Middle frontal gyrus (tissue), 1 donor: Measurements from ENCODE around the gene GP9.
"Not testable (repeated sequence)": the region's sequence is repeated elsewhere in the genome, so short reads cannot be mapped to it uniquely, and the experiment has no call there.

Experiments used
- DNase-seq: peaks from one replicate; pipeline ENCODE4 v3.0.0-alpha.2; 2015; ENCODE audit warnings: low spot score; ENCODE audit errors: extremely low spot score

The GP9 gene

DNA sequence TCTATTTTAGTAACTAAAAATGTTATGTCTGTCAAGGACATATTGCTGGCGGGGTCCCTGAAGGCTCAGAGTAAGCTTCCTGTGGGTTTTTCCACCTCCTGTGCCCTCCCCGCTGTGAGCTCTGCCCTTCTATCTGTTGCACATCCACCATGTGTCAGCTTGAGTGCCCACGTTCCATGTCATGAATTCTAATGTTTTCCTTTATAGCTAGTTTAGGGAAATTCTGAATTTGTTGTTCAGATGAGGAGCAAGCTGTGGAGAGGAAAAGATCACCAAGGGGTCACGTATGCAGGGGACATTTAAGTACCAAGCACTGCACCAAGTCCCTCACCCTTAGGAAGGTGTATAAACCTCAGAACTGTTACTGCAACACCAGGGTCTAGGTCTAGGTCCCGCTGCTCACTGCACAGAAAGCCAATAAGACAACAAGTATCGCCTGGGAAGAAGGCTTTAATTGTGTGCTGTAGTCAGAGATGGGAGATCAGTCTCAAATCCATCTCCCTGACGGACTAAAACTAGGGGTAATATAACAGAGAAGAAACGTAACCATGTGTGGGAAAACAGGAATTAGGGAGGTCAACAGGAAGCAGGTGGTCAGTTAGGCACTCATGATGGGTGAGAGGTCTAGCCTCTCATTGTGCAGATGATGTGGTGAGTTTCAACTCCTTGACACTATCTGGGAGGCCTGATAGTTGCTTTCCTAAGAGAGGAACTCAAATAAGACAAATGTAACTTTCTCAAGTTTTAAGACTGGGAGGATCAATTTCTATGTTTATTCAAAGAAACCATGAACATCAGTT is 9.7 kb downstream of the GP9 start:
- no peak for DNase-seq

DNA sequence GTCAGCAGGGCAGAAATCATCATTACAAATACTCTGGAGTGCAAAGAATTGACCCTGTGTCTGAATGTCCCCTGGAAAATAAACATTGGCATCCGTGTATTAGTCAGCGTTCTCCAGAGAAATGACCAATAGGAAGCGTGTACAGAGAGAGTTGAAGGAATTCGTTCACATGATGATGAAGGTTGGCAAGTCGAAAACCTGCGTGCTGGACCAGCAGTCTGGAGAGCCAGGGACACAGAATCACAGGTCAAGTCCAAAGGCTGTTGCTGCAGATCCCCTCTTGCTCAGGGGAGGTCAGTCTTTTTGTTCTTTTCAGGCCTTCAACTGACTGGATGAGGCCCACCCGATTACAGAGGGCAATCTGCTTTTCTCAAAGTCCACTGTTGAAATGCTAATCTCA is 16.6 kb downstream of the GP9 start:
- no peak for DNase-seq

DNA sequence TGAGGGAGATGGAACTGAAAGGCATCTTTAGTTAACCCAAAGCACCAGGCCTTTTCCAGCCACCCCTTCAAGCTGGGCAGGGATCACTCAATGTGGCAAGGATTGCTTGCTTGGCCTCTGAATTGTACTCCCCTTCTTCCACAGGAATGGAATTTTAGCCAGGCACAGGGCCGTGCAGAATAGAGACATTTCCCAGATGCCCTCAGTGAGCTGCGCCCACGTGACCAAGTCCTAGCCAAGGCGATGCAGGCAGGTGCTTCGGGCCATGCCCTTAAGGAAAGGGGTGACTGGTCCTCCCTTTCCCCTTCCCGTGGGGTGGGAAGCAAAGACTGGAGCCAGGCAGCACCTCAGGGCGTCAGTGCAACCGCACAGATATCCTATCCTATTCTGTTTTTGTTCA is 17.9 kb downstream of the GP9 start:
- DNase-seq, result no peak

DNA sequence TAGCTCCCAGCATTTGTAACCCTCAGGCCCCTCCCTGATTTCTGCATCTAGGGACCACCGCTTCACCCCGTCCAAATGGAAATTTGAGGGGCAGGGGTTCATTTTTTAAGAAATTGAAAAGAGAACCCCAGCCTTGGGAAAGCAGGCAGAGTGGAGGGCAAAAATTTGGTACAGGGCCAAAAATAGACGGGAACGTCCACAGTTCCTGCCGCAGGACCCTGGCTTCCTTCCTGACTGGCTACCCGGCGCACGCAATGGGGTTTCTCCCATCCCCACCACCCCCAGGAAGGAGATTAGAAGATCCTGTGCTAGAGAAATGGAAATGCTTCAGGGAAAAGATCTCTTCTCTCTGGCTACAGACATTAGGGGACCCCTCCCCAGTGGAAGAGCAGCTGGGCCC is 20.9 kb downstream of the GP9 start:
- no peak for DNase-seq

DNA sequence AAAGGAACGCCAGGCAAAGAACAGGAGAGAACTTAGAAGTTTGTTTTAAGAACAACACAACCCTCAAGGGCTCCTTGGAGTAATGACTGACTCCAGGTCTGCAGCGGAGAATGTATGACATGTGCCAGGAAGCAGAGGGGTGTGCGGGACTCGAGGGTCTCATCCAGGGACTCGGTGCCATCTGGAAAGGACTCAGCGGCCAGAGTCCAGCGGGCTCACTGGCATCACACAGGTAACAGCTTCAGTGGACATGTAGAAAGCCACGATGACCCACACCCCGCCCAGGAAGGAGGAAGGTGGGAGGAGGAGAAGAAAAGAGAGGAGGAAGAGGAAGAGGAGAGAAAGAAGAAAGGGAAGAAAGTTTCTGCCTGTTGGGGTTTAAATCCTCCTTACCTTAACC is 21.4 kb downstream of the GP9 start:
- DNase-seq, result no peak

DNA sequence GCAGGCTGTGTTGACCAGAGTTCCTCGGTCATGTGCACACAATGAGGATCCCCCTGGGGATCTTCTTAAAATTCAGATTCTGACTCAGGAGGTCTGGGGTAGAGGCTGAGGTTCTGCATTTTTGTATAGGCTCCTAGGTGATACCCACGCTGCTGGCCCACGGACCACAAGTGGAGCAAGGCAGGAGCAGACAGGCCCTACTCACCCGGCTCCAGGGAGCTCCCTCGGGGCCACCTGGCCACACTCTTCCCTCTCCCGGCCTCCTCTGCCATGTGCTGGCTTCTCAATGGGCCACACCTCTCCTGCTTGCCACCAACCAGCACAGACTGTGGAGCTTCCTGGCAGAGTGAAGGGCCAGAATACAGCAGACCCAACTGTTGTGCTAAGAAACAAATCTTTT is 23.9 kb downstream of the GP9 start:
- DNase-seq, result no peak

DNA sequence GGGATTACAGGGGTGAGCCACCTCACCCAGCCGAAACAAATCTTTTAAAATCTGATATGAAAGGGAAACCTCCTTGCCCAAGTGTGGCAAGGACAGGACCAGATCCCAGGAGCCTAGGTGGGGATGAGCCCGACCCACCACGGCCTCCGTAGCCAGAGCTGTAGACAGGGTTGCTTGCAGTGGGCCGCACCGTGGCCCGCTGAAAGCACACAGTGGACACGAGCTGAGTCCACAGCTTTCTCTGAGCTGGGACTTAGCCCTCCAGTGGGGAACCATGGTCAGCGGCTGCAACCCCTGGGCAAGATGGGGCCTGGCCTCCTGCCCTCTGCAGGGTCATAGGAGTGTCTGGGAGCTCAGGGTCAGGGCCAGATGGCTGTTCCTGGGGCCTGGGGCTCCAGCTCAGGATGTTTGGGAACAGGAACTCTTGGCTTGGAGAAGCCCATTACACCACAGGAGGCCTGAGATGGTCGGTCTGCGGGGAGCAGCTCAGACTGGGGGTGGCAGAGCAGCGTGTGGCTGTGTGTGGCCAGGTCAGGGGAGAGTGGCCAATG is 24.7 kb downstream of the GP9 start:
- no peak for DNase-seq

DNA sequence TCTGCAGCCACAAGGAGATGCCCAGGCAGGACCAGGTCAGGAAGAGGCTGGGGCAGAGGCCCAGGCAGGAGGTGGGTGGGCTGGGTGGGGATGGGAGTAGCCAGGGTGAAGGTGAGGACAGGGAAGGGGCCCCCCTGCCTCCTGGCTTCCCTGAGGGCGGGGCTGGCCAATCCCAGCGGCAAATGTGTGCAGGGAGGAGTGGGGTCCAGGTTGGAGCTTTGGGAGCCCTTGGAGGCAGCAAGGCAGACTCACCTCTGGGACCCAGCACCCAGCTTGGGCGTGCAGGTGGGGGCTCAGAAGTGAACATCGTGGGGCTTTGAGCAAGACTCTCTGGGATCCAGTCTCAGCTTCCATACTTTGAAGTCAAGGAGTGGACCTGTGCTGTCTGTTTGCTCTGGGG is 25.2 kb downstream of the GP9 start:
- no peak for DNase-seq

DNA sequence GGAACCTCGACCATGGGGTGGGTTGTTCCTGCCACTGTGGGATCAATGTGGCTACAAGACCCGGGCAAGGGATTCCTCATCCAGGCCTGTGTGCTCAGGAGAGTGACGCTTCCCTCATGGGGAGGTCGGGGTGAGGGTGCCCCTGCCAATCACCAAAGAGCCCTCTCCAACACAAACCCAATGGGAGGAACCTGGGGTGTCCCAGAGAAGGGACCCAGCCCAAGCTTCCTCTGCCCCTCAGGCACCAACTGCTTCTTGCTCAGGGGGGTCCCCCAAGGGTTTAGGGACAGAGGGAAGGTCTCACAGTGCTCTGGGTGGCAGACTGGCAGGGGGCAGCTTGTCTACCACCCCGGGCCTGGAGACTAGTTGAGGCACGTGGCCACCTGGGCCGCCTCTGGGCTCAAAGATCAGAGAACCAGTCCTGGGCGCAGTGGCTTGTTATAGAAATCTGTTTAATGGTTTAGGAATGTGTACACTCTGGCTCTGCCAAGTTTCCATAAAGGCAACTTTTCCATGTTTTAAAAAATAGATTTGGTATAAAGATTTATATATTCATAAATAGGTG is 26.6 kb downstream of the GP9 start:
- DNase-seq, result no peak

DNA sequence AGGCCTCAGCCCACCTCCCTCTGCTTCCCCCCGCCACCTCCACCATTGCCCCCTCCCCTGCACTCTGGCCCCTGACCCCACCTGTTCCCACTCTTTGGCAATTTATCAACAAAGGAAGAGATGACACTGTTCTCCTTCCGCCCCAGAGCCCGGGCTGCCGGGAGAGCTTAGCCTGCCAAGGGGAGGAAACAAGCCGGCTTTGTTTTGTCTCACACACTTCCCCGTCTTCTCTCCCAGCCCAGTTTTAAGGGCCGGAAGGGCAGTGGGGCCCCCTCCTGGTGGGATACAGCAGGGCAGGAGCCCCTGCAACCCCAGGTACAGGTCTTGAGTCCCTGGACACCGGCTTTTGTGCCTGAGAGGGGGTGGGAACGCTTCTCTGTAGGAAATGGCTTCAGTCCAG is 27.3 kb downstream of the GP9 start:
- not testable (repeated sequence) for DNase-seq

DNA sequence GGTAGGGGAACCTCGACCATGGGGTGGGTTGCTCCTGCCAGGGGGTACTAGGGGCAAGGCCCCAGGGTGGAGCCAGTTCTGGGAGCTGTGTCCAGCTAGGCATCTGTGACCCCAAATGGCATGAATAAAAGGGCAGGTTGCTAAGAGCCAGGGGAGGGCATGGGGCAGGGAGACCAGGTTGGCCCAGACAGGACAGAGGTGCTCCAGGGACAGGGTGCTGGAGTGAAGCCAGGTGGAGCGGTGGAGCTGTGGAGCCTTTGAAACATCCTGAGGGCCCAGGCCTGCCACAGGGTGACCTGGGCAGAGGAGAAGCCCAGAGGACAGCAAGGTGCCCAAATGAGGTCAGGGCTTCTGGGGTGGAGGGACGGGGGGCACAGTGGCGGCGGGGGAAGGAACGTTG is 27.7 kb downstream of the GP9 start:
- DNase-seq, result not testable (repeated sequence)

DNA sequence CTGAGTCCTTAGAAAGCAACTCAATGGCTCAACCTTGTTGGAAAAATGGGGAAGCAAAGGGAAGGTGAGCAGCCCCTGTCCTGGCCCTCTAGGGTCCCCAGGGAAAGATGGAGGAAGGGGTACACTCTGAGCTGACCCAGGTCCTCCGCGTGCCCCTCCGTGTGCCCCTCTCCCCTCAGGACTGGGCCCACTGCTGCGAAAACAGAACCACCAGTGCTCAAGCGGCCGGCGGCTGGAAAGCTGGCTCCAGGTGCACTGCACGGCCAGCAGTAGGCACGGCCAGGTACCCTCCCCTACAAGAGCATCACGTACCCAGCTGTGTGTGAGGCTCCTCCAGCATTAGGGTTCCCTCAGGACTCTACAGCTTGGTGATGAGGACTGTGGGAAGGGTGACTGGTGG is 34.7 kb downstream of the GP9 start:
- no peak for DNase-seq

DNA sequence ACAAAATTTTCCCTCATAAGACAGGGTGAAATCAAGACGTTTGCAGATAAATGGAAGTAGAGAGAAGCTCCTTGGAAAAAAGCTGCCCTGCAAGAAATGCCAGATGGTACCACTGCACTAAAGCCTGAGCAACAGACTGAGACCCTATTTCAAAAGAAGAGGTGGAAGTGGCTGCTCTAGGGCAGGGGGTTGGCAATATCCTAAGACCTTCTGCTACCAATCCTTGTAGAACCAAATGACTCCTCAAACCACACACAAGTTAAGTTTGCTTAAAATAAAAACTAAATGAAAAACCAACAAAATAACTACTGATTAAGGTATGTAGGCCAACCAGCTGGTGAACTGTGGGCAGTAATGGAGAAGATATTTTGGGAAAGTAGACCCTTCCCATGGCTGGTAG is 39.7 kb downstream of the GP9 start:
- DNase-seq, result no peak

DNA sequence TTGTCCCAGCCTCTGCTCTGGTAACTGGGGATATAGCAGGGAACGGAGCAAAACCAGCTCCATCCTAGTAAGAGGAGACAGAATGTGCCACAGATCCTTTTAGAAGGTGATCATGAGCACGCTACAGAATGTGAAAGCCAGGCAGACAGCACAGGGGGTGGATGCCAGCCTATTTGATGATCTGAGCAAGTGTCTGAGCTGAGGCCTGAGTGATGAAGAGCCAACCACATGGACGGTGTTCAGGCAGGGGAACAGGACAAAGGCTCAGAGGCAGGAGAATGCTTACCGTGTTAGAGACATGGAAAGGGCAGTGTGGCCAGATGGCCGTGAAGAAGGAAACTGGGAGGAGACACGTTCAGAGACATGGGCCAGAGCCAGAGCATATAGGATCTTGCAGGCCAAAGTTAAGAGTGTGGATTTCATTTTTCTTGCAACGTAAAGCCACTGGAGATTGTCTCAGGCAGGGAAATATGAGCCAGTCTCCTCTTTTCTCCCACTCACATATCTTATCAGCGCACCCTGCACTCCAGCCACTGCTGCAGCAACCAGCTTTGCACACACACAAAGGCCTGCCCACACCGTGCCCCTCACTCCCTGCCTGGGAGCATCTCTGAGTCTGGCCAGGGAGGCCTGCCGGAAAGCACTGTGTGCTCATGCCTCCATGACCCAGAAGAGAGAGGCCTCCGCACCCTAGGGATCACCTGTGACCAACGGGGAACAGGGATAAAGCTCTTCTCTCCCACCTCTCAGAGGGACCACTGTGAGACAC is 41.0 kb downstream of the GP9 start:
- no peak for DNase-seq

DNA sequence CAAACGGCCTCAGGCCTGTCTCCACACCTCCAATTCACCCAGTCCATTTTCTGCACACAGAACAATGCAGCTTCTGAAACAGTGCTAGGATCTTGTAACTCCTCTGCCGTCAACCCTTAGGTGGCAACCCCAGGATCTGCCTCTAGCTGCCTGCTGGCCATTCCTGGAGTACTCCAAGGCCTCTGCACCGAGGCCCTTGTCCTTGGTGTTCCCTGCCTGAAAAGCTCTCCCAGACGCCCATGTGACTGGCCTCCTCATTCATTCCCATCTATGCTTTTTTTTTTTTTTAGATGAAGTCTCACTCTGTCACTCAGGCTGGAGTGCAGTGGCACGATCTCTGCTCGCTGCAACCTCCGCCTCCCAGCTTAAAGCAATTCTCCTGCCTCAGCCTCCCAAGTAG is 42.7 kb downstream of the GP9 start:
- no peak for DNase-seq

DNA sequence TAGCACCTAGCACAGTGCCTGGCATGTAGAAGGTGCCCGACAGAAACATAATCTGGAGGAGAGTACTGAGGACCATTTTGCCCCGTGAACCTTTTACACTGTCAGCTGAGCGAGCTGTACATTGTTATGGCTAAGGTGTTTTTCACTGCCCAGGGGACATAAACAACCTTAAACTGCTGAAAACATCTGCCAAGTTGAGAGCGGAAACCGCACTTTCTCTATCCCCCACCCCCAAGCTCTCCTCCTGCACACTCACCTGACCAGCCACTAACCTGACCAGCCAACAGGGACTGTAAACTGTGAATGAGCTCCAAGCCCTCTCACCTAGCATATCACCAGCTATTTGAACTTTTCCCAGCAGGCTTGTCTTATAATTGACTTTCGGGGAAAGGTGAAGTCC is 43.5 kb downstream of the GP9 start:
- DNase-seq, result no peak

DNA sequence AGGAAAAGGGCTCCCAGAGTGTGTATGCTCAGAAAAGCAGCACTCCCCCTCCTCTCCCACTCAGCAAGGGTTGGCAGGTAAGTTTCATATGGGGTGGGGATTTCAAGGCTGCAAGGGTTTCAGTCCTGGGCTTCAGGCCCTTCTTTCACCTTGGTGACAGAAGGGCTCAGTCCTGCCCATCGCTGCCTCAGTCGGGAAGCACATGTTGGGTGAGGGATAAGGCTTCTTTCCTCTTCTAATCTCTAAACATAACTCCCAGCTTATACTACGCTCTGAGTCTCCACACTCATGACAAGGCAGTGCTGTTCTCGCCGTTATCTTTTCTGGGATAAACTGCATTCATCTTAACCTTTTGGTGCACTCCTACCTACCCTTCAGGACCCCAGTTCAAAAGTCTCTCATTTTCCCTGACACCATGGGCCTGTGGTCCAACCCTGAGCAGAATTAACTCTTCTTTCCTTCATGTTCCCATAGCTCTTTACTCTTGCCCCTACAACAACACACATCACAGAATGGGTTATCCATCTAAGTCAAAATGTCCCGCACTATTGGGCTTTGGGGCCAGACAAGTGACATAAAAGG is 44.0 kb downstream of the GP9 start:
- no peak for DNase-seq

DNA sequence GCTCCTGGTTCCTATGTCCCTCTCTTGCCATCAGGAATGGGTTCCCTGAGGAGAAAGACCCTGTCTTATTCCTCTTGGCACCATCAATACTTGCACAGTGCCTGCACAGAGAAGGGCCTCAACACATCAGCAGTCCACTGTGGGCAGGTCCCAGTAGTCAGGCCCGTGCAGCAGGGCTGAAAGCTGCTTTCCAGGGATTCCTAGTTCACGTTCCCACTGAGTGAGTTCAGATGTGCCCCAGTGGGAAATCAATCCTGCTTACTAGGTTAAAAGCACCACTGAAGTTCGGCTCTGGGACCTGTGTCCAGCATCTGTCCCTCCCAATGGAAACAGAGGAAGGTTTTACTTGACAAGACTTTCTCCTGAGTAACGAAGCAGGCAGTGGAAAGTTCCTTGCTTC is 45.3 kb downstream of the GP9 start:
- DNase-seq, result no peak

DNA sequence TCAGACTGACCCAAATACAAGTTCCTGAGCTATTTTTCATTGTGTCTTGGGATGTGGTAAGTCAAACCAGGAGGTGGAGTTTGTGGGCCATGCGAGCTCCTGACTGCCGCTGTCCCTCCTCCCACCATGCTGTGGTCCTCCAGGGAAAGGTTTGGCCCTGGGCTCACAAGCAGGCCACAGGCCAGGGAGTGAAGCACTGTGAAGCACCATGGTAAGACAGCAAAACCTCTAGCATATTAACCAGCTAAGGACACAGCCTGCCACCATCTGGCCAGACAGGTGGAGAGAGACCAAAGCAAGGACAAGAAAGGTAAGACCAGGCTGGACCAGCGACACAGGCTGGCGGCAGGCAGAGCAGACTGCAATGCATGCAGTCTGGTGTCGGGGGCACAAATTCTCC is 45.7 kb downstream of the GP9 start:
- DNase-seq, result no peak

DNA sequence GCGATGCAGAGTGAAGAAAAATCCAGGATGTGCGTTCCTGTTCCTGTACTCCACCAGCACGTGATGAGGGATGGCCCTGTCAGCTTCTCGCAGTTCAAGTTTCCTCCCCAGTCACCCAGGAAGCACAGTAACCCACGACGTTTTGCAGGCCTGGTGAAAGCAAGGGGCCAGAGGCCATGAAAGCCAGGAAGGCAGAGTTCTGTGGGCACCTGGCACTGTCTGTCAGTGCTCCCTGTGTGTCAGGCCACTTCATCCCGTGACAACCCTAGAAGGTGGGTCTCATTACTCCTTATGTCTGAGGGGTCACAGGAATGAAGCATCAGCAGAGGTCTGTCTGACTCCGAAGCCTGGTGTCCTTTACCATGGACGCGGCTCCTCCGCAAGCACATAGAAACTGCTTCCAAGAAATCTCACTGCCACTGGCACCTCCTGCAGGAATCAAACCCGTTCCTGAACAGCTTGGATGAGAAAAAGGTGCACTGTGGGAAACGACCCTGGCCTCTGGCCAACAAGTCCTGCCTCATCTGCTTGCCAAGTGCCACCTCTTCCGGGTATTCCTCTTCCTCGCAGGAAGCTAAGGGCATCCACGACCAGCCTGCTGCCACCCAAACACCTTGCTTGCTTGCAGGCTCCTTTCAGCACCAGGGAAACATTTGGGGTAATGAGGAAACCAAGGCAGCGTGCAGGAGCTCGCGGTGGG is 46.4 kb downstream of the GP9 start:
- DNase-seq, result no peak

DNA sequence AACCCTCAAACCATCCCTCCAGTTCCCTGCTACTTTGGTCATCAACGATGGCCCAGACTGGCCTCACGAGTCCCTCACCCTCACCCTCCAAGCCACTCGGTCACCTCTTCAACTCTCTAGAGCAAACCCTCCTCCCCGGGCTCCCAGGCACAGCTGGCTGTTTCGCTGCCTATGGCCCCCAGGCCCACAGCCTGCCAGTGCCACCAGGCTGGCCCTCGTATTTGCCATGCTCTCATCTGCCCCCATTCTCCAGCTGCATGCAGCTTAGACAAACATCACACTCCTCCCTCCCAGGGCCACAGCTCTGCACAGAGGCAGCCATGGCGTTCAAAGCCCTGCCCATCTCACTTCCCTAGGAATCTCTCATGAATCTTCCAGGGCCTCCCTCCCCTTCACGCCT is 47.2 kb downstream of the GP9 start:
- DNase-seq, result no peak
